Neuronal stem cell (in vitro differentiated cells): Measurements from ENCODE around the gene LVRN. TPM values are rescaled to one million over a fixed set of nuclear protein-coding genes. Genes with fewer than 3 reads are reported as not detected.
"Not testable (repeated sequence)": the region's sequence is repeated elsewhere in the genome, so short reads cannot be mapped to it uniquely, and the experiment has no call there.

Source experiments
- DNase-seq: peaks from one replicate; pipeline ENCODE4 v3.0.0-alpha.2; 2013; ENCODE audit warnings: low spot score
- H2AFZ ChIP-seq: one replicate; pipeline ENCODE4 v1.6.1; 2013; ENCODE audit warnings: mild to moderate bottlenecking, low read length, inconsistent platforms
- H2AK5ac ChIP-seq: 2 replicates; pipeline ENCODE4 v1.6.1; 2013; ENCODE audit warnings: low read depth, mild to moderate bottlenecking, inconsistent platforms, low read length, moderate library complexity, mixed read lengths
- H2BK120ac ChIP-seq: 2 replicates; pipeline ENCODE4 v1.6.1; 2013; ENCODE audit warnings: low read depth, mild to moderate bottlenecking, inconsistent platforms, low read length, moderate library complexity, mixed read lengths
- H2BK12ac ChIP-seq: one replicate; pipeline ENCODE4 v1.6.1; 2013; ENCODE audit warnings: low read length, inconsistent platforms
- H2BK15ac ChIP-seq: 2 replicates; pipeline ENCODE4 v1.6.1; 2013; ENCODE audit warnings: mild to moderate bottlenecking, low read length, inconsistent platforms, mixed read lengths
- H2BK5ac ChIP-seq: one replicate; pipeline ENCODE4 v1.6.1; 2013; ENCODE audit warnings: inconsistent platforms, mild to moderate bottlenecking, low read length, moderate library complexity
- H3K14ac ChIP-seq: one replicate; pipeline ENCODE4 v1.6.1; 2013; ENCODE audit warnings: low read length, inconsistent platforms
- H3K18ac ChIP-seq: 2 replicates; pipeline ENCODE4 v1.6.1; 2013; ENCODE audit warnings: low read length, inconsistent platforms
- H3K23ac ChIP-seq: 2 replicates; pipeline ENCODE4 v1.6.1; 2013; ENCODE audit warnings: low read depth, mild to moderate bottlenecking, mixed read lengths, low read length, inconsistent platforms; ENCODE audit not compliant: poor library complexity
- H3K27ac ChIP-seq: replicated peaks from 3 replicates; pipeline ENCODE4 v1.5.1; 2013; ENCODE audit warnings: low read length, inconsistent platforms
- H3K27me3 ChIP-seq, 3 experiments: 2 replicates each; pipeline ENCODE4 v1.6.1; 2013; ENCODE audit warnings: low read length in 3 of 3, mild to moderate bottlenecking in 2 of 3, inconsistent platforms in 1 of 3, low read depth in 1 of 3, mixed read lengths in 1 of 3, moderate library complexity in 1 of 3; ENCODE audit not compliant: control insufficient read depth in 3 of 3, insufficient read depth in 3 of 3
- H3K36me3 ChIP-seq, 2 donors: replicated peaks in 1 of 2; 2 replicates each; pipeline ENCODE4 v1.6.1; 2013; ENCODE audit warnings: low read length in 2 of 2; ENCODE audit not compliant: control insufficient read depth in 2 of 2, insufficient read depth in 2 of 2
- H3K4ac ChIP-seq: 2 replicates; pipeline ENCODE4 v1.6.1; 2013; ENCODE audit warnings: inconsistent platforms, mild to moderate bottlenecking, low read length, moderate library complexity
- H3K4me1 ChIP-seq, 2 donors: 1 replicate in 1 of 2; 2 replicates in 1 of 2; pipeline ENCODE4 v1.6.1; 2013; ENCODE audit warnings: low read length in 2 of 2, low read depth in 1 of 2; ENCODE audit not compliant: control insufficient read depth in 2 of 2, insufficient read depth in 1 of 2
- H3K4me2 ChIP-seq: one replicate; pipeline ENCODE4 v1.6.1; 2013; ENCODE audit warnings: mild to moderate bottlenecking, low read length, inconsistent platforms; ENCODE audit not compliant: insufficient read depth, poor library complexity, severe bottlenecking
- H3K4me3 ChIP-seq, 2 donors: 2 replicates each; pipeline ENCODE4 v1.5.1; 2013; ENCODE audit warnings: low read length in 2 of 2, mild to moderate bottlenecking in 2 of 2, inconsistent platforms in 1 of 2, moderate library complexity in 1 of 2
- H3K79me1 ChIP-seq: one replicate; pipeline ENCODE4 v1.6.1; 2013; ENCODE audit warnings: low read depth, mild to moderate bottlenecking, inconsistent platforms, low read length, moderate library complexity
- H3K9ac ChIP-seq: one replicate; pipeline ENCODE4 v1.6.1; 2013; ENCODE audit warnings: mild to moderate bottlenecking, low read depth, low read length, inconsistent platforms; ENCODE audit not compliant: poor library complexity
- H3K9me3 ChIP-seq, 2 donors: replicated peaks in 1 of 2; 2 replicates each; pipeline versions ENCODE3 to v1.6.1; 2013; ENCODE audit warnings: low read length in 2 of 2, mild to moderate bottlenecking in 2 of 2, inconsistent platforms in 1 of 2, low read depth in 1 of 2, mixed read lengths in 1 of 2, moderate library complexity in 1 of 2; ENCODE audit not compliant: control insufficient read depth in 2 of 2, insufficient read depth in 1 of 2
- H4K8ac ChIP-seq: one replicate; pipeline ENCODE4 v1.6.1; 2013; ENCODE audit warnings: low read depth, mild to moderate bottlenecking, inconsistent platforms, low read length, moderate library complexity
- H4K91ac ChIP-seq: one replicate; pipeline ENCODE4 v1.6.1; 2013; ENCODE audit warnings: low read length, low read depth, mild to moderate bottlenecking, inconsistent platforms; ENCODE audit not compliant: poor library complexity
- WGBS, 2 donors: extraction: QIAGEN DNeasy Blood & Tissue Kit; methylation state at CpG; one replicate each; pipeline ENCODE4 v1.1.7; 2013; ENCODE audit warnings: missing lambda C conversion rate in 2 of 2, mixed read lengths in 1 of 2; ENCODE audit not compliant: insufficient read length in 2 of 2, insufficient replicate concordance in 1 of 2; ENCODE audit errors: extremely low coverage in 2 of 2; 5-methylcytosine and 5-hydroxymethylcytosine counted together
- polyA plus RNA-seq, 2 experiments: library from polyadenylated mRNA; stranded (reverse); fragments of 200-250 nt; gene quantifications; one replicate each; pipeline ENCODE4 v1.2.3, GENCODE V29; 2013

The LVRN gene, protein sequence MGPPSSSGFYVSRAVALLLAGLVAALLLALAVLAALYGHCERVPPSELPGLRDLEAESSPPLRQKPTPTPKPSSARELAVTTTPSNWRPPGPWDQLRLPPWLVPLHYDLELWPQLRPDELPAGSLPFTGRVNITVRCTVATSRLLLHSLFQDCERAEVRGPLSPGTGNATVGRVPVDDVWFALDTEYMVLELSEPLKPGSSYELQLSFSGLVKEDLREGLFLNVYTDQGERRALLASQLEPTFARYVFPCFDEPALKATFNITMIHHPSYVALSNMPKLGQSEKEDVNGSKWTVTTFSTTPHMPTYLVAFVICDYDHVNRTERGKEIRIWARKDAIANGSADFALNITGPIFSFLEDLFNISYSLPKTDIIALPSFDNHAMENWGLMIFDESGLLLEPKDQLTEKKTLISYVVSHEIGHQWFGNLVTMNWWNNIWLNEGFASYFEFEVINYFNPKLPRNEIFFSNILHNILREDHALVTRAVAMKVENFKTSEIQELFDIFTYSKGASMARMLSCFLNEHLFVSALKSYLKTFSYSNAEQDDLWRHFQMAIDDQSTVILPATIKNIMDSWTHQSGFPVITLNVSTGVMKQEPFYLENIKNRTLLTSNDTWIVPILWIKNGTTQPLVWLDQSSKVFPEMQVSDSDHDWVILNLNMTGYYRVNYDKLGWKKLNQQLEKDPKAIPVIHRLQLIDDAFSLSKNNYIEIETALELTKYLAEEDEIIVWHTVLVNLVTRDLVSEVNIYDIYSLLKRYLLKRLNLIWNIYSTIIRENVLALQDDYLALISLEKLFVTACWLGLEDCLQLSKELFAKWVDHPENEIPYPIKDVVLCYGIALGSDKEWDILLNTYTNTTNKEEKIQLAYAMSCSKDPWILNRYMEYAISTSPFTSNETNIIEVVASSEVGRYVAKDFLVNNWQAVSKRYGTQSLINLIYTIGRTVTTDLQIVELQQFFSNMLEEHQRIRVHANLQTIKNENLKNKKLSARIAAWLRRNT
- polyA plus RNA-seq (2013, experiment 1 of 2): 0.13 TPM
- 0.12 TPM for polyA plus RNA-seq (2013, experiment 2 of 2)

DNA sequence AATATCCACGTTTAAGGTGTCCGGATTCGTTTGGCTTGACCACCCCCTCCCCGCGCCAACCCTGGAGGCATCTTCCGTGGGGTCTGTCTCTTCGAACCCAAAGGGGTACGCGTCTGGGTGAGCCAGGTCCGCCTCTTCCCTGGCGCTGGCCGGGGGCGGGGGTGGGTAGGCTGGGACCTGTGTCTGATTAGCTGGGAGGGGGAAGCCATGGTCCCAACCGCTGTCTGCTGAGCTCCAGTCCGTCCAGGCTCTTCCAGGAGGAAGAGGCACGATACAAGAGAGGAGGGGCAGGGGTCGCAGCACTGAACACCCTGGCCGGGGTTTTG, at the start of gene LVRN:
LVRN (plus strand) TSS at position 237 of the 326 bp plus-strand sequence. CDS start 143 bp downstream, outside the sequence.
- peaks cover 0 to 1% of the 10 kb centered on the region in 2 donors for H3K4me1 ChIP-seq
- H4K8ac ChIP-seq: peak within 1 kb of the TSS; percentile 43
- H3K23ac ChIP-seq: peak within 1 kb of the TSS; percentile 85
- peak within 1 kb of the TSS; percentile 21 for H3K14ac ChIP-seq
- DNase-seq: no peak
- peaks cover 0 to 5% of the 10 kb centered on the region in 2 donors for H3K9me3 ChIP-seq
- peak within 1 kb of the TSS; percentile 85 for H3K18ac ChIP-seq
- no peak within 1 kb of the TSS for H2BK120ac ChIP-seq
- WGBS, 2 donors: no CpG with 5 or more reads among the region's 18 CpGs
- no peaks in the 10 kb centered on the region for H3K36me3 ChIP-seq
- H4K91ac ChIP-seq: no peak within 1 kb of the TSS
- peak within 1 kb of the TSS; percentile 56 for H3K4me2 ChIP-seq
- H3K9ac ChIP-seq: peak within 1 kb of the TSS; percentile 21
- H2BK15ac ChIP-seq: peak within 1 kb of the TSS; percentile 75
- peaks cover 0 to 34% (median 6%) of the 10 kb centered on the region in 3 experiments for H3K27me3 ChIP-seq
- H2AK5ac ChIP-seq: peak within 1 kb of the TSS; percentile 70
- no peak within 1 kb of the TSS for H2BK5ac ChIP-seq
- no peaks in the 10 kb centered on the region for H3K79me1 ChIP-seq
- no peak within 1 kb of the TSS for H3K27ac ChIP-seq
- H2BK12ac ChIP-seq: peak within 1 kb of the TSS; percentile 22
- H2AFZ ChIP-seq: no peak within 1 kb of the TSS
- H3K4me3 ChIP-seq: peak within 1 kb of the TSS in 1 of 2 donors; percentile 71
- no peak within 1 kb of the TSS for H3K4ac ChIP-seq

DNA sequence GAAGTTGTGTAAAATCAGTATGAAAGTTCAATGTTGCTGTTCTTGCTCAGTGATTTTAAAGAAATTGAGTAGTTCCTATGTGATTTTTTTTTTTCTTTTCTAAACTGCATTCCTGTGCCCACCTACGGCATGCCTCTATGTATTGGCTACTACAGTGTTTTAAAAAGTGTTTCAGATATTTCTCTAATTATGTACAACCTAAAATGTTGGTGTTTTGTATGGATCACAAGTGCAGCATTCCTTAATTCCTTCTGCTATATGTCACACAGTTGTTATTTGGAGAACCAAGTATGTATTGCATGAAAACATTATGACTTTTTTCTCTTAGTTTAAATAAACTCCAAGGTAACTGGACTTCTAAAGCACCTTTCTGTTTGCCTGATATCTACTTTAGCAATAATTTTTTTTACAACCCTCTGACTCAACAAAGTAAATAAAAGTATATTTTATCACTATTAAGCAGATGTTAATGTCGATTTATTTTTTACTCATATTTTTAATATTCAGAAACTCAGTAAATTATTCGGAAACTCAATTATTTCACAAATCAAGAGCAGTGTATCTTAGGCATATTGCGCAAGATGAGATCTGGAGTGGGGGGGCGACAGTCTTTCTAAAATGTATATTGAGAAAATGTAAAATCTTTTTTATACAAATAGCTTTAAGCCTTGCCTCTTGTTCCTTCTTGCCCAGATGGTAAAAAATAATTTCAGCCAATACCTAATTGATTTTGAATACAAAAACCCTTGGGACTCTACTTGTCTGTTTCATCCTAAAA, 48.5 kb upstream of the LVRN start:
- H2BK120ac ChIP-seq, H3K9ac ChIP-seq, H2BK5ac ChIP-seq, H3K4me2 ChIP-seq, H3K4me1 ChIP-seq, H3K79me1 ChIP-seq, H3K27ac ChIP-seq, H2BK12ac ChIP-seq, H3K4ac ChIP-seq, H3K36me3 ChIP-seq, H3K18ac ChIP-seq, H2AK5ac ChIP-seq, H3K23ac ChIP-seq, H3K27me3 ChIP-seq, H3K4me3 ChIP-seq, H4K8ac ChIP-seq, H2AFZ ChIP-seq, H3K9me3 ChIP-seq, DNase-seq, H3K14ac ChIP-seq, H4K91ac ChIP-seq, H2BK15ac ChIP-seq: not testable (repeated sequence)
- no CpG with 5 or more reads among the region's 5 CpGs for WGBS, 2 donors

DNA sequence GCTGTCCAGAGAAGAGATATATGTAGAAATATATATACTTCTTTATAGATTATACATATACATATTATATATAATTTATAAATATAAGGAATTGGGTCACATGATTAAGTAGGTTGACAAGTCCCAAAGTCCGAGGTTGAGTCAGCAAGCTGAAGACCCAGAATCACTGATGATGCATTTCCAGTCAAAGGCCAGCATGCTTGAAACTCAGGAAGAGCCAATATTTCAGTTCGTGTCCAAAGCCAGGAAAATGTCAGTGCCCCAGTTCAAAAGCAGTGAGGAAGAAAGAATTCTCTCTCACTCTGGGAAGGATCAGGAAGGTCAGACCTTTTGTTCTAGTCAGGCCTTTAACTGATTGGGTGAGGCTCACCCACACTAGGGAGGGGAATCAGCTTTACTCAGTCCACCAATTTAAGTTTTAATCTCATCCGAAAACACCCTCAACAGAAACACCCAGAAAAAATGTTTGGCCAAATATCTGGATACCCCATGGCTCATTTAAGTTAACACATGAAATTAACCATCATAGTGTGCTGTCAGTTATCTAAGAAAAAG, 42.0 kb upstream of the LVRN start:
- H3K36me3 ChIP-seq: no peaks in the 10 kb centered on the region
- H3K27me3 ChIP-seq: peaks cover 0 to 1% (median 0%) of the 10 kb centered on the region in 3 experiments
- no peak overlapping the region for H2AK5ac ChIP-seq
- H2BK12ac ChIP-seq: no peak overlapping the region
- no peaks in the 10 kb centered on the region for H3K9me3 ChIP-seq
- H2BK5ac ChIP-seq: no peak overlapping the region
- no peak overlapping the region for H3K9ac ChIP-seq
- no peak overlapping the region for H3K4me3 ChIP-seq
- H4K91ac ChIP-seq: no peak overlapping the region
- H2BK15ac ChIP-seq: no peak overlapping the region
- H3K23ac ChIP-seq: no peak overlapping the region
- no peak overlapping the region for H3K18ac ChIP-seq
- no peak overlapping the region for H3K4ac ChIP-seq
- no peak overlapping the region for H2AFZ ChIP-seq
- no peak overlapping the region for H3K4me2 ChIP-seq
- H3K79me1 ChIP-seq: no peaks in the 10 kb centered on the region
- H3K27ac ChIP-seq: no peak overlapping the region
- WGBS, 2 donors: no CpG with 5 or more reads among the region's 3 CpGs
- H3K4me1 ChIP-seq: no peaks in the 10 kb centered on the region
- H3K14ac ChIP-seq: no peak overlapping the region
- no peak for DNase-seq
- no peak overlapping the region for H4K8ac ChIP-seq
- no peak overlapping the region for H2BK120ac ChIP-seq
